ENCODE results near the gene CBFA2T3.

CBFA2T3 gene

DNA sequence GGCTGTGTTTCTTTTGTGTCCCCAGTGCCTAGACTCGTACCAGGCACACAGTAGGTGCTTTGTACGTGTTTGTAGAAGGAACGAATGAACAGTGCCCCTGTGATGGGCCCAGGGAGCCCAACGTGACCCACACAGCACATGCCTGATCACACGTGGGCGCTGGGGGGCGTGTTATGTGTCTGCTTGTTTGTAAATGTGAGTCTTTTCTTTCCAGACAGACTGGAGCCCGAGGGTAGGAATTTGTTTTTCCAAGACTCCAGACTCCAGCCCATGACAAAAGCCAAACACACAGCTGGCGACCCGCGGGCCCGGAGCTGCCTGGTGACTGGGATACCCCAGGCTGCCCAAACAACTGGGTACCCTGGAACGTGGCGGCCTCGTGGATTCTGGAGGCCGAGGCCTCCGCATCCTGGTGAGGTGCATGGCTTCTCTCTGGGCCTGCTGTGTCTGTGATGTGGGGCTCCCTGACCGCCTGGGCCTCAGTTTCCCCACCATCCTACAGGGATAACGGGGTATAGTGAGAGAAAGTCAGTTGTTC, 14.9 kb upstream of the CBFA2T3 start:
- TF ChIP-seq, protein P1, sequence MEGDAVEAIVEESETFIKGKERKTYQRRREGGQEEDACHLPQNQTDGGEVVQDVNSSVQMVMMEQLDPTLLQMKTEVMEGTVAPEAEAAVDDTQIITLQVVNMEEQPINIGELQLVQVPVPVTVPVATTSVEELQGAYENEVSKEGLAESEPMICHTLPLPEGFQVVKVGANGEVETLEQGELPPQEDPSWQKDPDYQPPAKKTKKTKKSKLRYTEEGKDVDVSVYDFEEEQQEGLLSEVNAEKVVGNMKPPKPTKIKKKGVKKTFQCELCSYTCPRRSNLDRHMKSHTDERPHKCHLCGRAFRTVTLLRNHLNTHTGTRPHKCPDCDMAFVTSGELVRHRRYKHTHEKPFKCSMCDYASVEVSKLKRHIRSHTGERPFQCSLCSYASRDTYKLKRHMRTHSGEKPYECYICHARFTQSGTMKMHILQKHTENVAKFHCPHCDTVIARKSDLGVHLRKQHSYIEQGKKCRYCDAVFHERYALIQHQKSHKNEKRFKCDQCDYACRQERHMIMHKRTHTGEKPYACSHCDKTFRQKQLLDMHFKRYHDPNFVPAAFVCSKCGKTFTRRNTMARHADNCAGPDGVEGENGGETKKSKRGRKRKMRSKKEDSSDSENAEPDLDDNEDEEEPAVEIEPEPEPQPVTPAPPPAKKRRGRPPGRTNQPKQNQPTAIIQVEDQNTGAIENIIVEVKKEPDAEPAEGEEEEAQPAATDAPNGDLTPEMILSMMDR (IDR thresholded peaks at IDR 0.05): no peak
- H3K9ac ChIP-seq: no peak overlapping the region
- H3K27ac ChIP-seq: no peak overlapping the region
- no peaks in the 10 kb centered on the region for H3K4me1 ChIP-seq
- no peak overlapping the region for H3K4me3 ChIP-seq (ENCODE audit: low read depth, low read length)
- H3K27me3 ChIP-seq (ENCODE audit: control insufficient read depth, insufficient read depth, low read length): no peaks in the 10 kb centered on the region
- no peak overlapping the region for H3K4me2 ChIP-seq (ENCODE audit: low read length)
- H2AFZ ChIP-seq: no peak overlapping the region
- H3K36me3 ChIP-seq (ENCODE audit: control insufficient read depth, insufficient read depth, low read length): no peaks in the 10 kb centered on the region
- no peaks in the 10 kb centered on the region for H3K79me2 ChIP-seq
- no peaks in the 10 kb centered on the region for H3K9me3 ChIP-seq (ENCODE audit: control insufficient read depth, low read length)

DNA sequence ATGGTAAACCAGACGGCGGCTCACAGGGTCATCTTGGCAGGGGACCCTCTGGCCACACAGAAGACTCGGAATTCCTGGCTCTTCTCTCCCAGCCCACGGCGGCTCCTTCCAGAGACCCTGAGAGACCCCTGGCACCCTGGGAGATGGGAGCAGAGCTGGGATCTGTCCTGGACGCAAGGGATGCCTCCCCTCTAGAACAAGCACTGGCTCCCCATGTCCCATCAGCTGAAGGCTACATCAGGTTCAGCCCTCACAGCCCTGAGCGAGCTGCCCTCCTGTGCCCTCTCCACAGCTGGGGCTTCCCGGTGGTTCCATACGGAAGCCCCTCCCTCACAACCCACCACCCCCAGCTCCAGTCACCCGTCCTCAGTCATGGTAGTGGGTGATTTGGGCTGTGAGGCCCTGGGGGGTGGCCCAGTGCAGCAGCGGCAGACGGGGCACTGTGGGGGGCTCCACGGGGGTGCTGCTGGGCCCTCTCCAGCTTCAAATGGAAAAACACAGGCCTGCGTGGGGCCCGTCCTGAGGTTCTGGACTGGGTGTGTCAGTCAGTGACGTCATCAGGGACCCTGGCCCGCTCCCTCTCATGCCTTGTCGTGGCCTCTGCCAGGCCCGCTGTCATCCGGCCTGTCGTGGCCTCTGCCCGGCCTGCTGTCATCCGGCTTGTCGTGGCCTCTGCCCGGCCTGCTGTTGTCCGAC, 13.0 kb upstream of the CBFA2T3 start:
- Histone ChIP-seq H3K36me3 (ENCODE audit: control insufficient read depth, insufficient read depth, low read length) (no peaks in the 10 kb centered on the region), H3K4me2 (ENCODE audit: low read length) (no peak overlapping the region), H3K79me2 (no peaks in the 10 kb centered on the region), H3K9ac (no peak overlapping the region), H3K27me3 (ENCODE audit: control insufficient read depth, insufficient read depth, low read length) (no peaks in the 10 kb centered on the region), H3K4me1 (no peaks in the 10 kb centered on the region), H3K27ac (no peak overlapping the region), H2AFZ (no peak overlapping the region), H3K9me3 (ENCODE audit: control insufficient read depth, low read length) (no peaks in the 10 kb centered on the region), H3K4me3 (ENCODE audit: low read depth, low read length) (no peak overlapping the region)
- TF ChIP-seq, protein P1 (IDR thresholded peaks at IDR 0.05): no peak

DNA sequence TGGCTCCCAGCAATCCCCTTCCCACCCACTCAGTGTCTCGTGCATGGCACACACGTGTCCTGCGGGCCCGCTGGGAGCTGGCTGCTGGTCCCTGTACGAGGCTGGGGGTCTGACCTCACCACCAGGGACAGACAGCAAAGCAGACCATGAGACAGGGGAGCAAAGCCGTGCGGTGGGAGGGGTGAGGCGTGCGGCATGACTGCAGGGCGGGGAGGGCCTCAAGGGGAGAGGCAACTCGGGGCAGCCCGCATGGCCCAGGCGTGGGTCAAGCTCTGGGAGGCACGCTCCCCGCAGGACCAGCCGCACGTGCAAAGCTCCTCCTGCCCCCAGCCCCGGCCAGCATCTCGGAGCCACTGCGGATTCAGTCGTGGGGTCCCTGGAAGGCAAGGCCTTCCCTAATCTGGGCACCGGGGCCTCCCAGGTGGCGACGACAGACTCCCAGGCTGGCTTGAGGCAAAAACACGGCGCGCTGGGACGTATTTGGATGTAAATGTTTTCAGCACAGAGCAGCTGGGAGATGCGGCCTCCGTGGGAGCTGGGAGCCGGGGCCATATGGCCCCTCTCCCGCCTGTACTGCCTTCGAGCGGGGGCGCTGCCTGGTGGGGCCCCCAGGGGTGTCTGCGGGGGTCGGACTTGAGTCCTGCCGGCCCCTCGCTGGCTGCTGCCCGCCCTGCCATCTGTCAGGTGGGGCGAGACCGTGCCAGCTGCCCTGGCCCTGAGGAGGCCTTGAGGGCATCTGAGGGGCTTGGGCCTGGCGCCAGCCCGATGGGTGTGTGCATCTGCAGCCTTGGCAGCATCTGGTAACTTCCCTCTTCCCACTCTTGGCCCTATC, 12.2 kb upstream of the CBFA2T3 start:
- Histone ChIP-seq H3K4me3 (ENCODE audit: low read depth, low read length) (no peak overlapping the region), H3K27ac (no peak overlapping the region), H2AFZ (no peak overlapping the region), H3K9ac (no peak overlapping the region), H3K27me3 (ENCODE audit: control insufficient read depth, insufficient read depth, low read length) (no peaks in the 10 kb centered on the region), H3K4me1 (no peaks in the 10 kb centered on the region), H3K9me3 (ENCODE audit: control insufficient read depth, low read length) (no peaks in the 10 kb centered on the region), H3K79me2 (no peaks in the 10 kb centered on the region), H3K4me2 (ENCODE audit: low read length) (no peak overlapping the region), H3K36me3 (ENCODE audit: control insufficient read depth, insufficient read depth, low read length) (no peaks in the 10 kb centered on the region)
- TF ChIP-seq, protein P1 (IDR thresholded peaks at IDR 0.05): no peak

DNA sequence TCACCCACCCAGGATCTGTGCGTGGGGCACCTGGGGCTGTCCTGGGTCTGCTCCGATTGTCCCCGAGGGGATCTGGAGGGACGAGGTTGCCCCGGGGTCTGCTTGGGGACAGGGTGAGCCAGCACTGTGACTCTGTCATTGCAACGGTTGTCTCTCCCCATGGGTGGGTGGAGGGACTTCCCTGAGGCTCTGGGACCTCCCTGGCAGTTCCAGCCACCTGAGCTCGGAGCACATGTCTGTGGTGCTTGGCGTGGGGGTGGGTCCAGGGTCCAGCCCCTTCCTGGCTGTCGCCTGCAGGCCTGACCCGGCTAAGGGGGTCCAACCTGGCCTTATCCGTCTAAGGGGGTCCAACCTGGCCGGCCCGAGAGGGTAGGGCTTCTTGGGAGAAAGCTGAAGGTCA, 8.5 kb upstream of the CBFA2T3 start:
- H3K27me3 ChIP-seq (ENCODE audit: control insufficient read depth, insufficient read depth, low read length): no peaks in the 10 kb centered on the region
- TF ChIP-seq, protein P1 (IDR thresholded peaks at IDR 0.05): no peak
- H3K79me2 ChIP-seq: no peaks in the 10 kb centered on the region
- no peaks in the 10 kb centered on the region for H3K36me3 ChIP-seq (ENCODE audit: control insufficient read depth, insufficient read depth, low read length)
- H3K27ac ChIP-seq: no peak overlapping the region
- no peak overlapping the region for H3K4me2 ChIP-seq (ENCODE audit: low read length)
- H3K4me3 ChIP-seq (ENCODE audit: low read depth, low read length): no peak overlapping the region
- H3K9me3 ChIP-seq (ENCODE audit: control insufficient read depth, low read length): no peaks in the 10 kb centered on the region
- no peak overlapping the region for H3K9ac ChIP-seq
- H3K4me1 ChIP-seq: no peaks in the 10 kb centered on the region
- no peak overlapping the region for H2AFZ ChIP-seq

All from parathyroid adenoma (tissue), 2 donors.